HG03060 (cell line): ENCODE measurements around the gene ANKRD62.

ENCODE experiments used
- ATAC-seq: cut with Tn5 transposase; IDR thresholded peaks from one replicate; pipeline ENCODE4 v1.9.1; 2021; ENCODE audit warnings: low read depth, moderate number of reproducible peaks; ENCODE audit not compliant: unreplicated experiment

Gene ANKRD62

GRCh38 chr18:12093520-12094257, at the start of gene ANKRD62:
ANKRD62 (plus strand) TSS chr18:12093843; CDS start chr18:12094018, 175 bp downstream.
- ATAC-seq: no peak

DNA sequence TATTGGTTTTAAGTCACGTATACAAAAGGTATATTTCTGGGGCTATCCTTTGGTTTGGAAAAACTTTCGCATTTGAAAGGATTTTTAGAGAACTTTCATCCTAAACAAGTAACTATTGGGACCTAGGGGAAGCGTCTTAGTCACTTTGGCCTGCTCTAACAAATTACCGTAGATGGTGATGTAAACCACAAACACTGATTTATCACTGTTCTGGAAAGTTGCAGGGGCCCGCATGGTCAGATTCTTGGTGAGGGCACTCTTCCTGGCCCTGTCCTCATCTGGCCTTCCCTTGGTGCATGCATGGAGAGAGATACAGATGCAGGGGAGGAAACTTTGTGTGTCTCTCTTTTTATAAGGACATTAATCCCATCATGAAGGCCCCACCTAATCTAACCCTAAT, 49.1 kb upstream of the ANKRD62 start:
- no peak for ATAC-seq

DNA sequence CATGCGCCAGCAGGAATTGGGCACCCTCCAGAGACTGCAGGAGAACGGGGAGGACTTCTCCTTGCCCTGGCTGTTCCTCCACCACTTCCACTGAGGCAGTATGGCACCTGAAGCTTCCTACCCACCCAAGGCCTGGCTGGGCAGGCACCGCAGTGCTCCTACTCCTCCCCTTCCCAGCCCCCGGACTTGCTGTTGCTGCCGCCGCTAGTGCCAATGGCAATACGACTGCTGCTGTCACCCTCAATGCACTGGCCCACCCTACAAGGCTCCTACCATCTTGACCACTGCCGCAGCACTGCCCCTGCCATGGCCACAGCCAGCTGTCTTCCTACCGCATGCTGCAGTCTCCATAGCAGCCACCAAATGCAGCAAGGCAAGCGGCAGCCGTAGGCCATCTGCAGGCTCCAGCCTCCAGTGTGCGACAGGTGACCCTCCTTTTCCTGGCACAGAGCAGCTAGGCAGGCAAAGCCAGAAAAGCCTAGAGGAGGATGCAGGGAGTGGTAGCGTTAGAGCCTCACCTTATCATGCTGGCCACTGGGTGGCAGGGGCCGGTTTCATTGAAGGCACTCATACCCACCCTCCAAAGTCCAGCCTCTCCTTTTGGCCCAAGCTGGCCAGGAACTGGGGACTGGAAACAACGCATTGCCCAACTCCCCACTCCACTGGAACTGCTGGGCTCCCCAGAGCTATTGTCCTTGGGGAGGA, 47.4 kb upstream of the ANKRD62 start:
- ATAC-seq: no peak

DNA sequence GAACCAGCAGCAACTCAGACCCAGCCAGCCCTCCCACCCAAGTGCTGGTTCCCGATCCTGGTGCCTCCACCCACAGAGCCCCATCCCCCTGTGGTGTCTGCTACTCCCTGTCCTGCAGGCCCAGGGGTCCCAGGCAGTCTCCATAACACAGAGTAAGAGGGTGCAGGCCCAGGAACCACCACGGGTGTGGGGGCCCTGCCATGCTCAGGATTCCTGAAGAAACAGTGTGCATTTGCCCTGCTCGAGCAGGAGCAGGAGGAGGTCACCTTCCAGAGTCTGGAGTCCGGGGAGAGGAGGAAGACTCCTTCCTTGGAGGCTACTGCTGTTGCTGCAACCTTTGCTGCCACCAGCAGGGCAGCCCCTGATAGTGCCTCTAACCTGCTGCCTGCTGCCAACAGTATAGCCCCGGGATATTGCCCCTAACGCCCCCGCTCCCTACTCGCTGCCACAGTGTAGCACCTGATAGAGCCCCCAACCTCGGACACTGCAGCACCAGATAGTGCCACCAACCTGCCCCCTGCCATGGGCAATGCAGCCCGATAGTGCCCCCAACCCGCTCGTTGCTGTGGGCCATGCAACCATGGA, 46.8 kb upstream of the ANKRD62 start:
- ATAC-seq: no peak

GRCh38 chr18:12048010-12048826, 45.4 kb upstream of the ANKRD62 start:
- ATAC-seq: no peak

DNA sequence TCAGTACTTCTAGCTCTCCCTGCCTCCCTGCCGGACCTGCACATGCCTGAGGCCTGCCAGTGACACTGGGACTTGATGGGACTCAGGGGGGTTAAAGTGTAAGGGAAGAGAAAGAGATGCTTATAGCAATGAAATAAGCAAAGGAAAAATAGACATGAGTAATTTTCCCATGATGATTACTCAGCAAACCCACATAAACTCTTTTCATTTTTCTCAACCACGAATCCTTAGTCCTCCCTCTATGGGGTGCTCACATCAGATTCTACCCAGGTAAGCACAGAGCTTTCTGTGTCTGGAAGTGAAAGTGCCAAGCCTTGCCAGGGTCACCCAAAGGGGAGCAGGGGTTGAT, 44.8 kb upstream of the ANKRD62 start:
- ATAC-seq: no peak

DNA sequence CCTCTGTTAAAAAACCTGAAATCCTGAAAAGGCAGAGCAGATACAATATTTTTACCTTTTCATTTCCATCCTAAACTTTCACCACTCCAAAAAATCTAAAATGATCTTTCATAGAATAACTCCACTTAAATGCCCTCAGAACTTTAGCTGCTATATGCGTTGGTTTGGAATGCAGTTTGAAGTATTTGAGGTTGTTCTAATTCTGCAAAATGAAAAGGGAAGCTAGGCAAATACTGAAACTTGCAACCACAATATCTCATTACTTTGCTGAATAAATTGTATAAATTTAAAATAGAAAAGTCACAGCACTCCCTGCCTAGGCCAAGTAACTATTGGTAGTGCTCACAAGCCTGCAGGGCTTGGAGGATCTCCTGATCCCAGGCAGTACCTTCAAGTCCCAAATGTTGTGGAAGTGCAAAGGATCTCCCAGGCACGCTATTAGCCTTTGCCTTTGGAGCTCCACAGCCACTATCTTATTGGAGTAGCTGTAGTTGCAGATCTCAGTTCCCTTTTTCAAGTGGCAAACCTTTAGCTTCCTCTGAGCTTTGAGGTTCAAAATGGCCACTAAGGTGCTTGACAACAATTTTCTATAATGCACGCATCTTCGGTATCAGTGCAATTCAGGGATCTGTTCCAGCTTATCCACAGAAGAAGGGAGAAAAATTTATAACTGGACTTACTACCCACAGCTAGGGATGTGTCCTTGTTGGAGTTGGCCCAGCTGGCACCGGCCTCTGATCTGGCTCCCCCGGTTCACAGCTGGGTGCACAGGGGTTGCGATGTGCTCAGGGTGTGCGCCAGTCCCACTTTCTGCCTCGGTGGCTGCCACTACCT, 43.4 kb upstream of the ANKRD62 start:
- ATAC-seq: peak; percentile 81

GRCh38 chr18:12052866-12053265, 40.8 kb upstream of the ANKRD62 start:
- no peak for ATAC-seq

- ATAC-seq: no peak
These were observed 40.4 kb upstream of the ANKRD62 start for GRCh38 chr18:12053289-12053688.

DNA sequence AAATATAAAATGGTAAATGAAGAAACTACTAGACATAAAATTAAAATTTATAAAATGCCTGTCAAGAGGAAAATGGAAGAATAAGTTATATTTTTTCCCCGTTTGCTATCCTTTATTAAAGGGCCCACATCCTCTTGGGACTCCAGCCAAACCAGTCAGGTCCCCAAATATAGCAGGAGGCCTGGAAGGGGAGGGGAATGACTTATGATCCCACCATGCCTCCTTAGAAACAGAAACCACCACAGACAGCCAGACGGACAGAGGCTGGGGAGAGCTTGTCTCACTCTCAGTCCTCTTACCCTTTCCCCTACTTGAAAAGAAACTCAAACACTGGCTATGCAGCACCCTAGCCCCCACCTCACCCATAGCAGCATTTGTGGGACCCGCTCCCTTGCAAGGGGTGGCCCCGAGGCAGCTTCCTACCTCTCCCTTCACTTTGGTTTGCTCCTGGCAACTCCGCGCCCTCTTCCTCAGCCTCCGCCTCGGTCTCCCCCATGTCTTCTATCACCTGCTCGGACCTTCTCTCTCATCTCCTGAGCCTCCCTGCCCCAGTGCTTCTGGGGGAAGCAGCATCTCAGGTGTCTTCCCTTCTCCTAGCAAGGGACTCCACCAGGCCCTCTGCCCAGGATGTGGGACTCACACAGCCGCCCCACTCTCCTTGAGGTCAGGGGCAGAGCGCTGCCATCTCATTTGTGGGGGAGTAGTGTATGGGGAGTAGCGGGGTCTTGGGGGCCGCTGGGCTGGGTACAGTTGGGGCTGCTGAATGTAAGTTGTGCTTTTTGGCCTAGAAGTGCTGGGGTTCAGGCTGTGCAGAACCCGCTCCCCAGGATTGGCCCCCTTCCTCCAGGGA, 37.4 kb upstream of the ANKRD62 start:
- no peak for ATAC-seq

DNA sequence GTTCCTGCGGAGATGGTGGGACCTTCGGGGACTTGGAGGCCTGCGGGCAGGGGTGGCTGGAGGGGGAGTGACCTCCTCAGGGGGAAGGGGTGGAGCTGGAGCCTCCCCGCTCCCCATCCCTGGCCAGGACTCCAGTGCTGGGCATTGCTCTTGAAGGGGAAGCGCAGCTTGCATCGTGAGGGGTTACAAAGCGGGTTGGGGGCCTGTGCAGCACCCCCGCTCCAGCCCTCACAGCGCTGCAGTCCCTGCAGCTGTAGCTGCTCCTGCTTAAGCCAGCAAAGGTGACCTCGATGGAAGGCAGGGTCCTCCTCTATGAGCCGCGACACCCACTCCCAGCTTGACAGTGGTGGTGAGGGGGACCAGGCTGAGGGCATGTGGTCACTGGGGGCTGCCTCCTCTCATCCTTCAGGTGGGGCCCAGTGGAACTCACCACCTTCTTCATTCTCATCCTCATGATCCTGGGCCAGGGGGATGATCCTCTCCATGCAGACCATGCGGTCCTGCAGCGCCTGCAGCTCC, 36.7 kb upstream of the ANKRD62 start:
- no peak for ATAC-seq

GRCh38 chr18:12057419-12058039, 36.1 kb upstream of the ANKRD62 start:
- ATAC-seq: no peak

DNA sequence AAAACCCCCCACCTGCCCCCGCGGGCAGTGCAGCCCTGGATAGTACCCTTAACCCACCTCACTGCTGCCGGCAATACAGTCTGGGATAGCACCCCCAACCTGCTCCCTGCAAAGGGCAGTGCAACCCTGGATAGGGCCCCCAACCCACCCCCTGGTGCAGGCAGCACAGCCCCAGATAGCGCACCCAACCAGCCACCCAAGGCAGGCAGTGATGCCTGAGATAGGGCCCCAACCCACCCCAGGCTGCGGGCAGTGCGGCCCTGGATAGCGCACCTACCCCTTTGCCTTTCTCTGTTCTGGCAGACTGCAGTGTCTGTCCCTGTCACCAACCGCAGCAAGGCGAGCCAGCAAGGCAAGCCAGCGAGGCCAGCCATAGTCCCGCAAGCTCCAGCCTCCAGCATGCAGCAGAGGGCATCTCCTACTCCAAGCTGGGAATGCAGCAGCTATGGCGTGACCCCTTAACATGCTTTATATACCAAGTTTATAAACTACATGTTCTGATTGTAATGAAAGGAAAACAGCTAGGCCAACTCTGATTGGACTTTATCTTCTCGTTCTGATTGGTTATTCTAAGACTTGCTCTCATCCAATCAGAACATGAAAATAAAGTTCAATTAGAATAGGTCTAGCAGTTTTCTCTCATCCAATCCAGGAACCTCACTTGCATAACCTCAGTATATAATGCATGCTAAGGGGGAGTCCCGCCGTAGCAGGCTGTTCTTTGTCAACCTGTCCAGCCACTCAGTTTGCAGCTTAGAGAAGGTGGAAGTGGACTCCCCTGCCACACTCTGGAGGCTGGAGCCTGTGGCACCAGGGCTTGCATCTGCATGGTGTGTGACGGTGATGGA, 34.1 kb upstream of the ANKRD62 start:
- ATAC-seq: no peak

GRCh38 chr18:12060182-12060870, 33.3 kb upstream of the ANKRD62 start:
- no peak for ATAC-seq

GRCh38 chr18:12061685-12062084, 32.0 kb upstream of the ANKRD62 start:
- no peak for ATAC-seq

GRCh38 chr18:12062974-12063373, 30.7 kb upstream of the ANKRD62 start:
- ATAC-seq: no peak
